PC-9 (cell line): ENCODE measurements around the gene CTNNA3.

Experiments used
- EZH2 ChIP-seq: fragments of 200-600 bp; sonication (generic); IDR thresholded peaks from 2 replicates; pipeline ENCODE4 v1.8.0; 2017; ENCODE audit warnings: antibody characterized with exemption, low read depth
- TF ChIP-seq, protein P1 (sequence below): fragments of 200-600 bp; sonication (generic); conservative IDR thresholded peaks from 2 replicates; pipeline ENCODE4 v1.6.1; 2017; ENCODE audit warnings: mixed run types, antibody characterized with exemption, mild to moderate bottlenecking, moderate library complexity

DNA sequence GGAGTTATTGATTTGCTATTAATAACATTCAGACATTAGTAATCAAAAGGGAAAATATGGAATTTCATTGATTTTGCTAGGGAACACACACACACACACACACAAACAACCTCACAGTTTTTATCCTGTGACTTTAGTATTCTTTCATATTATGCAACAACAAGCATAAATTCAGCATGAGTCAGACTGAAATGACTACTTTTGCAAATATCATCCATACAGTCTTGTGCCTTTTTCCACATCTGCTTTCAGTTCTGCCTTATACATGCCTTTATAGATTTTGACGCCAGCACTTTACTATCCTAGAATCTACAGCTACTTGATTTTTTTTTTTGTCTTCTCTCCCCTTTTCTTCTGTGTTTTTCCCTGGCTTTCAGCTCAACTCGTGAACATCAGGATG, 1745.9 kb downstream of the CTNNA3 start:
- TF ChIP-seq, protein P1, sequence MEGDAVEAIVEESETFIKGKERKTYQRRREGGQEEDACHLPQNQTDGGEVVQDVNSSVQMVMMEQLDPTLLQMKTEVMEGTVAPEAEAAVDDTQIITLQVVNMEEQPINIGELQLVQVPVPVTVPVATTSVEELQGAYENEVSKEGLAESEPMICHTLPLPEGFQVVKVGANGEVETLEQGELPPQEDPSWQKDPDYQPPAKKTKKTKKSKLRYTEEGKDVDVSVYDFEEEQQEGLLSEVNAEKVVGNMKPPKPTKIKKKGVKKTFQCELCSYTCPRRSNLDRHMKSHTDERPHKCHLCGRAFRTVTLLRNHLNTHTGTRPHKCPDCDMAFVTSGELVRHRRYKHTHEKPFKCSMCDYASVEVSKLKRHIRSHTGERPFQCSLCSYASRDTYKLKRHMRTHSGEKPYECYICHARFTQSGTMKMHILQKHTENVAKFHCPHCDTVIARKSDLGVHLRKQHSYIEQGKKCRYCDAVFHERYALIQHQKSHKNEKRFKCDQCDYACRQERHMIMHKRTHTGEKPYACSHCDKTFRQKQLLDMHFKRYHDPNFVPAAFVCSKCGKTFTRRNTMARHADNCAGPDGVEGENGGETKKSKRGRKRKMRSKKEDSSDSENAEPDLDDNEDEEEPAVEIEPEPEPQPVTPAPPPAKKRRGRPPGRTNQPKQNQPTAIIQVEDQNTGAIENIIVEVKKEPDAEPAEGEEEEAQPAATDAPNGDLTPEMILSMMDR = no peak
- TF ChIP-seq EZH2 = no peak
